Thyroid gland (tissue), 4 donors: ENCODE results near the gene HNRNPLL.

Experiments used
- CTCF ChIP-seq, 6 experiments: fragments of 200-600 bp in 3 of 6; fragments of 450-650 bp in 3 of 6; sonication (generic) in 3 of 6; IDR thresholded peaks; one replicate each; pipeline ENCODE4 v1.5.1; 2016 to 2019; ENCODE audit warnings: antibody characterized with exemption in 6 of 6, mild to moderate bottlenecking in 2 of 6, inconsistent platforms in 1 of 6, moderate library complexity in 1 of 6
- POLR2A ChIP-seq, 2 donors: fragments of 450-650 bp; IDR thresholded peaks; one replicate each; pipeline ENCODE4 v1.6.1; 2017; ENCODE audit warnings: antibody characterized with exemption in 2 of 2, mild to moderate bottlenecking in 2 of 2, moderate library complexity in 1 of 2

GRCh38 chr2:38528008-38528442 lies 74.7 kb downstream of the HNRNPLL start:
- TF ChIP-seq CTCF (IDR thresholded peaks at IDR 0.05): no peak
- TF ChIP-seq POLR2A (IDR thresholded peaks at IDR 0.05): no peak
